HCT116 (cell line): Measurements from ENCODE around the gene ACTL7B. TPM values are rescaled to one million over a fixed set of nuclear protein-coding genes. Genes with fewer than 3 reads are reported as not detected.

Experiments used
- ATAC-seq: fragments of 200-7000 bp; cut with Tn5 transposase; 2 replicates; pipeline ENCODE4 v1.9.1; 2020; ENCODE audit warnings: mild to moderate bottlenecking, moderate library complexity
- BruUV-seq: library from RNA; stranded (reverse); fragments of 400-500 nt; replicated peaks from 2 replicates; lab custom pipeline; 2021; lab: Mats Ljungman, UMichigan
- CTCF ChIA-PET: fragments of 300-600 bp; sonication (Branson Sonifier 250); formaldehyde crosslinking; loops from one replicate; lab custom pipeline; 2021; ENCODE audit warnings: antibody characterized with exemption; lab: Charles Lee
- POLR2A ChIA-PET: fragments of 300-600, 350-600 bp; sonication (Branson Sonifier 250); formaldehyde crosslinking; loops from one replicate; lab custom pipeline; 2021; ENCODE audit warnings: antibody characterized with exemption; lab: Charles Lee
- RAD21 ChIA-PET, 2 experiments: fragments of 300-600 bp; sonication (Branson Sonifier 250); formaldehyde crosslinking; loops; one replicate each; lab custom pipeline; 2023; ENCODE audit warnings: low total read pairs in 2 of 2; ENCODE audit not compliant: uncharacterized antibody in 2 of 2, unreplicated experiment in 2 of 2, low non-redundant PET in 1 of 2; lab: Charles Lee
- DNase-seq: peaks from one replicate; pipeline ENCODE4 v3.0.0-alpha.2; 2010; ENCODE audit warnings: low read depth, low spot score
- H2AFZ ChIP-seq: fragments of 200-600 bp; shearing (Covaris generic), sonication (generic); 2 replicates; pipeline ENCODE4 v1.6.1; 2017; ENCODE audit warnings: low read depth, mixed run types, mixed read lengths, antibody characterized with exemption, low read length; ENCODE audit not compliant: poor library complexity, severe bottlenecking
- H3K27ac ChIP-seq: 2 replicates; pipeline ENCODE4 v1.5.1; 2012; ENCODE audit warnings: low read depth, low read length
- H3K27me3 ChIP-seq: fragments of 200-600 bp; sonication (generic); 2 replicates; pipeline ENCODE4 v1.6.1; 2016; ENCODE audit warnings: mixed run types, low read length, mixed read lengths; ENCODE audit not compliant: insufficient read depth
- H3K36me3 ChIP-seq, 2 experiments: fragments of 200-500 bp in 1 of 2; fragments of 200-600 bp in 1 of 2; sonication (Bioruptor generic) in 1 of 2; sonication (generic) in 1 of 2; 2 replicates each; pipeline versions ENCODE4 v1.5.1 to v1.6.1; 2014 to 2016; ENCODE audit warnings: low read length in 2 of 2, inconsistent platforms in 1 of 2, mixed read lengths in 1 of 2, mixed run types in 1 of 2; ENCODE audit not compliant: insufficient read depth in 2 of 2, control insufficient read depth in 1 of 2
- H3K4me1 ChIP-seq, 2 experiments: fragments of 200-600 bp in 1 of 2; sonication (generic) in 1 of 2; 2 replicates each; pipeline versions ENCODE4 v1.5.1 to v1.6.1; 2012 to 2017; ENCODE audit warnings: low read length in 2 of 2, inconsistent platforms in 1 of 2, mild to moderate bottlenecking in 1 of 2, mixed read lengths in 1 of 2, mixed run types in 1 of 2, moderate library complexity in 1 of 2; ENCODE audit not compliant: insufficient read depth in 2 of 2, control insufficient read depth in 1 of 2
- H3K4me2 ChIP-seq: fragments of 200-600 bp; sonication (generic); 2 replicates; pipeline ENCODE4 v1.6.1; 2017; ENCODE audit warnings: mixed run types, low read length, mixed read lengths
- H3K4me3 ChIP-seq, 2 experiments: fragments of 200-600 bp in 1 of 2; sonication (generic) in 1 of 2; replicated peaks in 1 of 2; 2 replicates each; pipeline ENCODE4 v1.5.1; 2011 to 2016; ENCODE audit warnings: low read length in 2 of 2, control low read depth in 1 of 2, low read depth in 1 of 2, mild to moderate bottlenecking in 1 of 2, mixed read lengths in 1 of 2, mixed run types in 1 of 2
- H3K79me2 ChIP-seq: fragments of 200-600 bp; sonication (generic); 2 replicates; pipeline ENCODE4 v1.6.1; 2017; ENCODE audit warnings: mild to moderate bottlenecking, mixed run types, low read length, moderate library complexity, mixed read lengths; ENCODE audit not compliant: insufficient read depth
- H3K9ac ChIP-seq: fragments of 200-600 bp; sonication (generic); 2 replicates; pipeline ENCODE4 v1.6.1; 2016; ENCODE audit warnings: low read length, mixed read lengths
- H3K9me2 ChIP-seq: fragments of 200-600 bp; sonication (generic), shearing (Covaris generic); 2 replicates; pipeline ENCODE4 v1.6.1; 2017; ENCODE audit warnings: mixed run types, mild to moderate bottlenecking, moderate library complexity; ENCODE audit not compliant: insufficient read depth
- H3K9me3 ChIP-seq, 2 experiments: fragments of 200-500 bp in 1 of 2; fragments of 200-600 bp in 1 of 2; sonication (Bioruptor generic) in 1 of 2; sonication (generic) in 1 of 2; 2 replicates each; pipeline ENCODE4 v1.6.1; 2014 to 2017; ENCODE audit warnings: low read length in 2 of 2, mixed read lengths in 2 of 2, inconsistent platforms in 1 of 2, low read depth in 1 of 2, mild to moderate bottlenecking in 1 of 2, mixed run types in 1 of 2, moderate library complexity in 1 of 2; ENCODE audit not compliant: control insufficient read depth in 1 of 2, insufficient read depth in 1 of 2
- H4K20me1 ChIP-seq: fragments of 200-600 bp; sonication (generic), shearing (Covaris generic); 2 replicates; pipeline ENCODE4 v1.6.1; 2017; ENCODE audit warnings: mixed run types, mild to moderate bottlenecking, moderate library complexity; ENCODE audit not compliant: insufficient read depth
- FOSL1 ChIP-seq: IDR thresholded peaks from 2 replicates; pipeline ENCODE4 v1.6.1; 2012; ENCODE audit warnings: low read depth
- JUND ChIP-seq: IDR thresholded peaks from 2 replicates; pipeline ENCODE4 v1.6.1; 2012
- SP1 ChIP-seq: IDR thresholded peaks from 2 replicates; pipeline ENCODE4 v1.6.1; 2012; ENCODE audit warnings: low read depth
- TCF7L2 ChIP-seq: IDR thresholded peaks from 2 replicates; pipeline ENCODE4 v1.7.0; 2011; ENCODE audit warnings: borderline replicate concordance, inconsistent platforms; ENCODE audit not compliant: insufficient read depth, insufficient read length; ENCODE audit errors: extremely low read depth
- ZNF274 ChIP-seq: fragments of 200-500 bp; sonication (Bioruptor generic); IDR thresholded peaks from 2 replicates; pipeline ENCODE4 v1.6.1; 2014; ENCODE audit warnings: mild to moderate bottlenecking, low read depth, low read length, inconsistent platforms
- intact Hi-C: fragments of 100-400 bp; cut with micrococcal nuclease; formaldehyde crosslinking; loops from 2 replicates; pipeline ENCODE4 v1.10.0; 2022
- total RNA-seq: library from RNA; stranded (reverse); gene quantifications from one replicate; pipeline ENCODE4 v1.2.1, GENCODE V29; 2021; ENCODE audit not compliant: unreplicated experiment
- TF ChIP-seq, protein P1 (sequence below), 3 experiments: fragments of 200-600 bp in 1 of 3; sonication (generic) in 1 of 3; IDR thresholded peaks in 2 of 3; conservative IDR thresholded peaks in 1 of 3; 2 replicates each; pipeline ENCODE4 v1.5.1; 2012 to 2017; ENCODE audit warnings: low read depth in 2 of 3, low read length in 2 of 3, antibody characterized with exemption in 1 of 3, borderline replicate concordance in 1 of 3, control low read depth in 1 of 3, mild to moderate bottlenecking in 1 of 3, mixed read lengths in 1 of 3, mixed run types in 1 of 3, moderate library complexity in 1 of 3; ENCODE audit not compliant: insufficient read depth in 1 of 3
- TF ChIP-seq, protein P2 (sequence below): IDR thresholded peaks from 2 replicates; pipeline ENCODE4 v1.6.1; 2011; ENCODE audit warnings: mild to moderate bottlenecking, low read length, moderate library complexity; ENCODE audit not compliant: insufficient replicate concordance; ENCODE audit errors: extremely low read depth
- TF ChIP-seq, protein P3 (sequence below): IDR thresholded peaks from 2 replicates; pipeline ENCODE4 v1.6.1; 2012

The ACTL7B gene
- total RNA-seq, 1 experiment from 2014 or later, result not detected

DNA sequence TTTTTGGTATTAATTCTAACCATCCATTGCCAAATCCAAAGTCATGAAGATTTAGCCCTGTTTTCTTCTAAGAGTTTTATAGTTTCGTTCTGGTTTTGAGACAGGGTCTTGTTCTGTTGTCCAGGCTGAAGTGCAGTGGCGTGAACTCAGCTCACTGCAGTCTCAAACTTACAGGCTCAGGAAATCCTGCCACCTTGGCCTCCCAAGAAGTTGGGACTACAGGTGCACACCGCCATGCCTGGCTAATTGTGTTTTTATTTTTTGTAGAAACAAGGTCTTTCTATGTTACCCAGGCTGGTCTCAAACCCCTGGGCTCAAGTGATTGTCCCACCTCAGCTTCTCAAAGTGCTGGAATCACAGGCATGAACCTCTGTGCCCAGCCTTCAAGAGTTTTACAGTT lies 27.3 kb upstream of the ACTL7B start:
- H4K20me1 ChIP-seq, result no peaks in the 10 kb centered on the region
- no peak overlapping the region for H3K4me2 ChIP-seq
- H3K79me2 ChIP-seq, result no peaks in the 10 kb centered on the region
- RAD21 ChIA-PET, result no interaction called here
- POLR2A ChIA-PET, result no interaction called here
- no peaks in the 10 kb centered on the region for H3K27me3 ChIP-seq
- intact Hi-C loops, result no loop called here
- peaks cover 13 to 22% of the 10 kb centered on the region in 2 experiments; a peak in 3 of 4 replicates for H3K36me3 ChIP-seq
- H3K9me3 ChIP-seq, result no peaks in the 10 kb centered on the region
- no peak overlapping the region for H3K9ac ChIP-seq
- DNase-seq, result no peak
- H3K27ac ChIP-seq, result no peak overlapping the region
- TF ChIP-seq, protein P1, sequence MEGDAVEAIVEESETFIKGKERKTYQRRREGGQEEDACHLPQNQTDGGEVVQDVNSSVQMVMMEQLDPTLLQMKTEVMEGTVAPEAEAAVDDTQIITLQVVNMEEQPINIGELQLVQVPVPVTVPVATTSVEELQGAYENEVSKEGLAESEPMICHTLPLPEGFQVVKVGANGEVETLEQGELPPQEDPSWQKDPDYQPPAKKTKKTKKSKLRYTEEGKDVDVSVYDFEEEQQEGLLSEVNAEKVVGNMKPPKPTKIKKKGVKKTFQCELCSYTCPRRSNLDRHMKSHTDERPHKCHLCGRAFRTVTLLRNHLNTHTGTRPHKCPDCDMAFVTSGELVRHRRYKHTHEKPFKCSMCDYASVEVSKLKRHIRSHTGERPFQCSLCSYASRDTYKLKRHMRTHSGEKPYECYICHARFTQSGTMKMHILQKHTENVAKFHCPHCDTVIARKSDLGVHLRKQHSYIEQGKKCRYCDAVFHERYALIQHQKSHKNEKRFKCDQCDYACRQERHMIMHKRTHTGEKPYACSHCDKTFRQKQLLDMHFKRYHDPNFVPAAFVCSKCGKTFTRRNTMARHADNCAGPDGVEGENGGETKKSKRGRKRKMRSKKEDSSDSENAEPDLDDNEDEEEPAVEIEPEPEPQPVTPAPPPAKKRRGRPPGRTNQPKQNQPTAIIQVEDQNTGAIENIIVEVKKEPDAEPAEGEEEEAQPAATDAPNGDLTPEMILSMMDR (IDR thresholded peaks at IDR 0.05 in 2 of 3, conservative IDR thresholded peaks at IDR 0.05 in 1 of 3; ENCODE audit: borderline replicate concordance in 1 of 3, insufficient read depth in 1 of 3, low read depth in 2 of 3, low read length in 2 of 3), result no peak
- TF ChIP-seq TCF7L2 (no peak), JUND (no peak), ZNF274 (no peak), SP1 (no peak), FOSL1 (no peak)
- TF ChIP-seq, protein P2, sequence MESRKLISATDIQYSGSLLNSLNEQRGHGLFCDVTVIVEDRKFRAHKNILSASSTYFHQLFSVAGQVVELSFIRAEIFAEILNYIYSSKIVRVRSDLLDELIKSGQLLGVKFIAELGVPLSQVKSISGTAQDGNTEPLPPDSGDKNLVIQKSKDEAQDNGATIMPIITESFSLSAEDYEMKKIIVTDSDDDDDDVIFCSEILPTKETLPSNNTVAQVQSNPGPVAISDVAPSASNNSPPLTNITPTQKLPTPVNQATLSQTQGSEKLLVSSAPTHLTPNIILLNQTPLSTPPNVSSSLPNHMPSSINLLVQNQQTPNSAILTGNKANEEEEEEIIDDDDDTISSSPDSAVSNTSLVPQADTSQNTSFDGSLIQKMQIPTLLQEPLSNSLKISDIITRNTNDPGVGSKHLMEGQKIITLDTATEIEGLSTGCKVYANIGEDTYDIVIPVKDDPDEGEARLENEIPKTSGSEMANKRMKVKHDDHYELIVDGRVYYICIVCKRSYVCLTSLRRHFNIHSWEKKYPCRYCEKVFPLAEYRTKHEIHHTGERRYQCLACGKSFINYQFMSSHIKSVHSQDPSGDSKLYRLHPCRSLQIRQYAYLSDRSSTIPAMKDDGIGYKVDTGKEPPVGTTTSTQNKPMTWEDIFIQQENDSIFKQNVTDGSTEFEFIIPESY, result no peak
- TF ChIP-seq, protein P3, sequence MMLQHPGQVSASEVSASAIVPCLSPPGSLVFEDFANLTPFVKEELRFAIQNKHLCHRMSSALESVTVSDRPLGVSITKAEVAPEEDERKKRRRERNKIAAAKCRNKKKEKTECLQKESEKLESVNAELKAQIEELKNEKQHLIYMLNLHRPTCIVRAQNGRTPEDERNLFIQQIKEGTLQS, result no peak
- H2AFZ ChIP-seq, result no peak overlapping the region
- CTCF ChIA-PET, result interaction anchor here (1.5 kb wide), 1 partner anchor 71 kb away, joined by 3 read pairs; no protein-coding TSS in a partner anchor
- H3K9me2 ChIP-seq, result no peaks in the 10 kb centered on the region
- H3K4me3 ChIP-seq, result no peak overlapping the region
- BruUV-seq, result no TSS peak
- no peak for ATAC-seq
- H3K4me1 ChIP-seq, result peaks cover 9 to 10% of the 10 kb centered on the region in 2 experiments; a peak in 3 of 4 replicates
